ENCODE results near the gene FYN. TPM values are rescaled to one million over a fixed set of nuclear protein-coding genes. Genes with fewer than 3 reads are reported as not detected.

FYN gene
- polyA plus RNA-seq, 1 donor (not counting 4 experiments of a cell fraction or from before 2014, with no cell fraction given), result 24.7 TPM

- no peaks in the 10 kb centered on the region for H3K9me3 ChIP-seq (ENCODE audit: control insufficient read depth, low read depth, low read length)
- no peak overlapping the region for H3K4me2 ChIP-seq (ENCODE audit: control insufficient read depth, extremely low read depth, insufficient read depth, low read depth, low read length)
- no peak overlapping the region for H3K9ac ChIP-seq (ENCODE audit: control insufficient read depth, extremely low read depth, insufficient read depth, low read length)
- no peaks in the 10 kb centered on the region for H3K27me3 ChIP-seq (ENCODE audit: control insufficient read depth, extremely low read depth, insufficient read depth, low read length)
- H3K4me1 ChIP-seq (ENCODE audit: control insufficient read depth, extremely low read depth, insufficient read depth, low read length), result no peaks in the 10 kb centered on the region
- H3K36me3 ChIP-seq (ENCODE audit: control insufficient read depth in 2 of 2, extremely low read depth in 1 of 2, insufficient read depth in 2 of 2, low read length in 2 of 2), result no peaks in the 10 kb centered on the region
- H4K20me1 ChIP-seq (ENCODE audit: control insufficient read depth, extremely low read depth, insufficient read depth, low read length), result no peaks in the 10 kb centered on the region
- H3K9me1 ChIP-seq (ENCODE audit: control insufficient read depth, extremely low read depth, insufficient read depth, low read length), result no peaks in the 10 kb centered on the region
- H3K4me3 ChIP-seq (ENCODE audit: control insufficient read depth in 2 of 3, extremely low read depth in 1 of 3, insufficient read depth in 2 of 3, low read depth in 1 of 3, low read length in 3 of 3), result no peak overlapping the region
- dilution Hi-C loops (cut with MboI; ENCODE audit: extremely low pct_ligation_motif_present, low sequenced_read_pairs), result no loop called here
- H3K27ac ChIP-seq (ENCODE audit: control insufficient read depth, insufficient read depth, low read length), result no peak overlapping the region
- DNase-seq (ENCODE audit: low read depth, low spot score) (no peak), FAIRE-seq (no peak)
- no peak for TF ChIP-seq CTCF (optimal IDR thresholded peaks at IDR 0.05 in 1 of 3, IDR thresholded peaks at IDR 0.05 in 1 of 3, conservative IDR thresholded peaks at IDR 0.05 in 1 of 3; ENCODE audit: extremely low read depth in 1 of 3, insufficient read depth in 2 of 3, low read length in 3 of 3)
- TF ChIP-seq EZH2 (IDR thresholded peaks at IDR 0.05; ENCODE audit: low read length), result no peak
- H2AFZ ChIP-seq (ENCODE audit: control insufficient read depth, low read length), result no peak overlapping the region
- H3K79me2 ChIP-seq (ENCODE audit: control insufficient read depth, insufficient read depth, low read length), result no peaks in the 10 kb centered on the region
These were observed 105.4 kb downstream of the FYN start for GRCh38 chr6:111767752-111768430.

GRCh38 chr6:111766201-111766857 lies 106.9 kb downstream of the FYN start:
- H3K4me2 ChIP-seq (ENCODE audit: control insufficient read depth, extremely low read depth, insufficient read depth, low read depth, low read length), result no peak overlapping the region
- H3K9me3 ChIP-seq (ENCODE audit: control insufficient read depth, low read depth, low read length), result no peaks in the 10 kb centered on the region
- H3K27ac ChIP-seq (ENCODE audit: control insufficient read depth, insufficient read depth, low read length), result no peak overlapping the region
- H3K36me3 ChIP-seq (ENCODE audit: control insufficient read depth in 2 of 2, extremely low read depth in 1 of 2, insufficient read depth in 2 of 2, low read length in 2 of 2), result peaks cover 0 to 4% of the 10 kb centered on the region in 2 experiments
- FAIRE-seq, result no peak
- no peak overlapping the region for H3K4me3 ChIP-seq (ENCODE audit: control insufficient read depth in 2 of 3, extremely low read depth in 1 of 3, insufficient read depth in 2 of 3, low read depth in 1 of 3, low read length in 3 of 3)
- DNase-seq (ENCODE audit: low read depth, low spot score), result no peak
- no peaks in the 10 kb centered on the region for H4K20me1 ChIP-seq (ENCODE audit: control insufficient read depth, extremely low read depth, insufficient read depth, low read length)
- H3K79me2 ChIP-seq (ENCODE audit: control insufficient read depth, insufficient read depth, low read length), result no peaks in the 10 kb centered on the region
- no peaks in the 10 kb centered on the region for H3K4me1 ChIP-seq (ENCODE audit: control insufficient read depth, extremely low read depth, insufficient read depth, low read length)
- TF ChIP-seq EZH2 (IDR thresholded peaks at IDR 0.05; ENCODE audit: low read length) (no peak), CTCF (optimal IDR thresholded peaks at IDR 0.05 in 1 of 3, IDR thresholded peaks at IDR 0.05 in 1 of 3, conservative IDR thresholded peaks at IDR 0.05 in 1 of 3; ENCODE audit: extremely low read depth in 1 of 3, insufficient read depth in 2 of 3, low read length in 3 of 3) (no peak)
- dilution Hi-C loops (cut with MboI; ENCODE audit: extremely low pct_ligation_motif_present, low sequenced_read_pairs), result no loop called here
- no peak overlapping the region for H2AFZ ChIP-seq (ENCODE audit: control insufficient read depth, low read length)
- H3K27me3 ChIP-seq (ENCODE audit: control insufficient read depth, extremely low read depth, insufficient read depth, low read length), result no peaks in the 10 kb centered on the region
- H3K9me1 ChIP-seq (ENCODE audit: control insufficient read depth, extremely low read depth, insufficient read depth, low read length), result no peaks in the 10 kb centered on the region
- no peak overlapping the region for H3K9ac ChIP-seq (ENCODE audit: control insufficient read depth, extremely low read depth, insufficient read depth, low read length)
